GM19372 (cell line): ENCODE results near the gene JMJD8.

Source experiments
- ATAC-seq: cut with Tn5 transposase; IDR thresholded peaks from one replicate; pipeline ENCODE4 v1.9.1; 2021; ENCODE audit warnings: mild to moderate bottlenecking, low read depth, moderate library complexity; ENCODE audit not compliant: unreplicated experiment

Gene JMJD8

DNA sequence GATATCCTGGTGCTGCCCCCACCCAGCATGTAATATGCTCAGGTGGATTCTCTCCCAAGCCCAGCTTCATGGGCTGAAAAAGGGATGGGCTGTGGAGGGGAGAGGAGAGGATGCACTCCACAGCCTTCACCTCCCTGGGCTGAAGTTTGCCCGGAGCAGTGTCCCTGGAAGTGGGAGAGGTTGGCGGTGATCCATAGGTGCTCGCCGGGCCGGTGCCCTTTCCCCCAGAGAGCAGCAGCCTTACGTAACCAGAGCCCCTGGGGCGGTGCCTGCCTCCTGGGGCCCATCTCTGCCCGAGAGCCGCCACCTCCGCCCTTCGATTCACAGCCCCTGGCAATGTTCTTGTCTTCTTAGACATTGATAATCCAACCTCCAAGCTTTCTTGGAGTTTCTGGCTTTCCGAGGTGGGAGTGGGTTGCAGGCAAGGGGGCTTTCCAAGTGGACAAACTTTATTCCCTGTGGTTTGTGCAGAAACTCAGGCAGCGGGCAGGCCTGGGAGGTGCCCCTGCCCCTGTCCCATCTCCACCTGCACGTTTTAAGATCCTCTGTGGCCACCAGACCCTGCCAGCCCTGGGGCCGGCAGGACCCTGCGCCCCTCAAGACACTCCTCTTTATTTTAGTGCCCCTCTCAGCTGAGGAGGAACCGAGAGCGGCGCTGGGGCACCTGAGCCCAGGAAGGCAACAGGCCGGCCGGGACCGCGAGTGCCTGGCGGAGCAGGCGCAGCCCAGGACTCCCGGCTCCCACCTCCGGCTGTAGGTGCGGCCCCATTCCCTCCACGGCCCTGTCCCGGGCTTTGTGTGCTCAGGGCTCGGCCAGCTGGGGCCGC lies 38.1 kb downstream of the JMJD8 start:
- no peak for ATAC-seq

DNA sequence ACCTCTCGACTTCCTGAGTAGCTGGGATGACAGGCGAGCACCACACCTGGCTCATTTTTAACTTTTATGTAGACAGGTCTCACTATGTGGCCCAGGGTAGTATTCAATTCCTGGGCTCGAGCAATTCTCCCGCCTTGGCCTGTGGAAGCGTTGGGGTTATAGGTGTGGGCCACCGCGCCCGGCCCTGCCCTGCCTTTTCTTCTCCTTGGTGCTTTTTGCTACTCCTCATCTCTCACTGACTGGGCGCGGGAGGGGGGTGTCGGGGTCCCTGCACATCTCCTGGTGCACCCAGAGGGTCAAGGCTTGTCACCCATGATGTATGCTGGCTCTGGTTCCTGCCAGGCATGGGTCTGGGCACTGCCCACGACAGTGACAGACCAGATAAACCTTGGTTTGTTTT lies 39.6 kb downstream of the JMJD8 start:
- ATAC-seq = no peak

DNA sequence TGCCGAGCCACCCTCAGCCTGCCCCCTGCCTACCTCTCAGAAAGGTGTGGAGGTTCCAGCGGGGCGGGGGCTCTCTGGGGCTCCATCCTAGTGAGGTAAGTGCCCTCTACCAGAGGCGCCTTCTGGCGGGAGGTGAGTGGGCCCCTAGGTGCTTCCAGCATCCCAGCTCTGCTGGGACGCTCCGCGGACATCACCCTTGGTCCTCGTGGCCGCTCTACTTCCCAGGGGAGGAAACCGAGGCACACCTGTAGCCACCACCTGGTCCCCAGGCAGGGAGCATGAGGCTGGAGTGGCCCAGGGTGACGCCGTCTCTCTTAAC lies 41.1 kb downstream of the JMJD8 start:
- no peak for ATAC-seq

DNA sequence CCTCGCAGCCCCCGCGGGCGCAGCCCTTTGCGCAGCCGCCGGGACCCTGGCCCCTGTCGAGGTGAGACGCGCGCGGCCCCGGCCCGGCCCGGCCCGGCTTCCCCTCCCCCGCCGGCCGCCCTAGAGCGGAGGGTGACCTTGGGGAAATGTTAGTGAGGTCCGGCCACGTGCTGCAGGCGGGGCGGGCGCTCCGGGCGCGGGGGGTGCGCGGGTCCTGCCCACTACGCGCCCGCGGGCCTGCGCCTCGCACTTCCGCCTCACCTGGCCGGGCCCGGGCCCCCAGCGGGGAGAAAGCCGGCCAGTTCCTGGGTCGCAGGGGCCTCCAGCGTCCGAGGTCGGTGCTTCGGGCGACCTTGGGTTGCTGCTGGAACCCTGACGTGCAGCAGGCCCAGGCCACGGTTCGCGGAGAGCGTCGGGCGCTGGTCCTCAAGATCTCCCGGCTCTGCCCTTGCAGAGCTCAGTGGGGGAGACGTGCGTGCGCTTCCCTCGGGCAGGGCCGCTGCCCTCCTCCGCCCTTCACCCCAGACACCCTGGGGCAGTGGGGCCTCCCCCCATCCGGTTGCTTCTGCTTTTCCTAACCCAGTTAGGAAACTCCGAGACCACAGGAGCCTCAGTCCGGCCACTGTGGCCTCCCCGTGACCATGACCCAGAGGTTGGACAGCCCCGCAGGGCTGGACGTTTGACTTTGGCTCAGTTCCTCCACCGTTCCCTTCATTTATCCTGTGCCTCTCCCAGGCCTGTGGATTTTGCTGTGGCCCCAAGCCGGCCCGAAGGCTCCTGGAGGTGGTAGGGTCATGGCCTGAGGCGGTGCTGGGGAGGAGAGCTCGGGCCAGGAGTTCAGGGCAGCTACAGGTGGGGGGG lies 41.7 kb downstream of the JMJD8 start:
- peak; percentile 49 for ATAC-seq

DNA sequence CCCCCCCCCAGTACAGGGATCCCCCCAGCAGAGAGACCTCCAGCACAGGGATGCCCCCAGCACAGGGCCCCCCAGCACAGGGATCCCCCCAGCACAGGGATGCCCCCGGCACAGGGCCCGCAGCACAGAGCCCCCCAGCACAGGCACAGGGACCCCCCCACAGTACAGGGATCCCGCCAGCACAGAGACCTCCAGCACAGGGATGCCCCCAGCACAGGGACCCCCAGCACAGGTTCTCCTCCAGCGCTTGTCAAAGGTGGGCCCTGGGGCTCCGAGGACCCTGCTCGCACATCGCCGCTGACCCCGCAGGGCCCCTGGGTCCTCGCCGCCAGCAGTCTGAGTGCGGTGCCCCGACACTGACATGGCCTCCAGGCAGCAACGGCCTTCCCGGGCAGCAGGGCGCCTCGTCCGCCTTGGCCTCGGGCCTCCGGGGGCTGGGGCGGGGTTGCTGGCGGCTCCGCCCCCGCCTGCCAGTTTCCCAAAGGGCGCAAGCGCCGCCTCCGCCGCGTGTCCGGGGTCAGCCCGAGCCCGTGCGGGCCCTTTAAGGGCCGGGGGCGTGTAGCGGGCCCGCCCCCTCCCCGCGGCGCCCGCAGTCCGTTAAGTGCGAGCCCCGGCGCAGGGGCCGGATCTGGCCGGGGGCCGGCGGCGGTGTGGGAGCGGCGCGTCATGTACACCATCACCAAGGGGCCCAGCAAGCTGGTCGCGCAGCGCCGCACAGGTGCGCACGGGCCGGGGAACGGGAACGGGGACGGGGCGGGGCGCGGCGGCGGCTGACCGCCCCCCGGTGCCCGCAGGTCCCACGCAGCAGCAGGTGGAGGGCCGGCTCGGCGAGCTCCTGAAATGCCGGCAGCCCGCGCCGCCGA lies 42.6 kb downstream of the JMJD8 start, which contains the start of gene MCRIP2:
MCRIP2 (plus strand) TSS at position 503 of the 863 bp plus-strand sequence; CDS start at position 667, 164 bp downstream.
- ATAC-seq = peak; percentile 54

DNA sequence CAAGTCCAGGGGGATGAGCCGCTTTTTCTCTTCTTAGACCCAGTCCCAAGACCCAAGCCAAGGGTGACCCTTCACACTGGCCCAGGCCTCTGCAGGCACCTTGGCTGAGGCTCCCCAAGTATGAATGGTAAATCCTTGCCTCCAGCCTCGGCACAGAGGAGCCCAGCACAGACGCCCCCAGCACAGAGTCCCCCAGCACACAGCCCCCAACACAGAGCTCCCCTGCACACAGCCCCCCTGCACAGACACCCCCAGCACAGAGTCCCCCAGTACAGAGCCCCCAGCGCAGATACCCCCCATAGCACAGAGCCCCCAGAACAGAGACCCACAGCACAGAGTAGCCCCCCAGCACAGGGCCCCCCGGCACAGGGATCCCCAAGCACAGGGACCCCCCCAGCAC lies 43.5 kb downstream of the JMJD8 start:
- ATAC-seq = no peak

DNA sequence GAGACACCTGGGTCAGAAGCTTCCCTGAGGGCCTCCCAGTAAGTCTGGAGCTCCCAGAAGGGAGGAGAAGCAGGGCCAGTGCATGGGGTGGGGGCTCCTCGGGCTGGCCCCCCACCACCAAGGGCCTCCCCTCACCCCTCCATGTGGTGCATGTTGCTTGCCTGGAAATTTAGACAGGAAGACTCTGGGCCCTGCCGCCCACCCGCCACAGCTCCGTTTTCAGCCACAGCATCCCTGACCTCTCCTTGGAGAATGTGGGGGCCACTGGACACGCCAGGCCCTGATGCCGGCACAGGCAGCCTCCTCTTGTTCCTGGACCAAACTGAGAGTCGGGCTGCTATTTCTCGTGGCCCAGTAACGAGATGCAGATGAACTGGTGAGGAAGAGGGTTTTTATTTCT lies 45.3 kb downstream of the JMJD8 start:
- no peak for ATAC-seq

DNA sequence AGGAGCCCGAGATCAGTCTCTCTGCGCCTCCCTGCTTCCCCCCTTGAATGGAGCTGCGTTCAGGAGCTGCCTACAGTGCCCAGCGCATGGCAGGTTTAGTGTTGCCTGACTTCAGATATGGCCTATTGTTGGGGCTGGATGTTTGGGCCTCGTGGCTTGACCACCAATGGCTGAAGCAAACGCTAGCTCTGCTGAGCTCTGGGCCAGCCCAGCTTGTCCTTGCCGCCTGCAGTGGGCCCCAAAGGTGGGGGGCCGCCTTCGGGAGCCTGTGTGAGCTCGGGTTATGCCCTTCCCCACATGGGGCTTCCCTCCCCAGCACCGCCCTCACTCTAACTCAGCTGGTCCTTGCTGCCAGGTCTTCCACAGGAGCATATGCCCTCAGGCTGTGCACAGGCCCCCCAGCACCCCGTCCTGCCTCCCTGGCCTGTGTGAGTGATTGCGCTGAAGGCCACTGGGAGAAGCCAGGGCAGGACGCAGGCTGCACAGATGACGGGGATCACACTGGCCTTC lies 46.0 kb downstream of the JMJD8 start:
- ATAC-seq = no peak

DNA sequence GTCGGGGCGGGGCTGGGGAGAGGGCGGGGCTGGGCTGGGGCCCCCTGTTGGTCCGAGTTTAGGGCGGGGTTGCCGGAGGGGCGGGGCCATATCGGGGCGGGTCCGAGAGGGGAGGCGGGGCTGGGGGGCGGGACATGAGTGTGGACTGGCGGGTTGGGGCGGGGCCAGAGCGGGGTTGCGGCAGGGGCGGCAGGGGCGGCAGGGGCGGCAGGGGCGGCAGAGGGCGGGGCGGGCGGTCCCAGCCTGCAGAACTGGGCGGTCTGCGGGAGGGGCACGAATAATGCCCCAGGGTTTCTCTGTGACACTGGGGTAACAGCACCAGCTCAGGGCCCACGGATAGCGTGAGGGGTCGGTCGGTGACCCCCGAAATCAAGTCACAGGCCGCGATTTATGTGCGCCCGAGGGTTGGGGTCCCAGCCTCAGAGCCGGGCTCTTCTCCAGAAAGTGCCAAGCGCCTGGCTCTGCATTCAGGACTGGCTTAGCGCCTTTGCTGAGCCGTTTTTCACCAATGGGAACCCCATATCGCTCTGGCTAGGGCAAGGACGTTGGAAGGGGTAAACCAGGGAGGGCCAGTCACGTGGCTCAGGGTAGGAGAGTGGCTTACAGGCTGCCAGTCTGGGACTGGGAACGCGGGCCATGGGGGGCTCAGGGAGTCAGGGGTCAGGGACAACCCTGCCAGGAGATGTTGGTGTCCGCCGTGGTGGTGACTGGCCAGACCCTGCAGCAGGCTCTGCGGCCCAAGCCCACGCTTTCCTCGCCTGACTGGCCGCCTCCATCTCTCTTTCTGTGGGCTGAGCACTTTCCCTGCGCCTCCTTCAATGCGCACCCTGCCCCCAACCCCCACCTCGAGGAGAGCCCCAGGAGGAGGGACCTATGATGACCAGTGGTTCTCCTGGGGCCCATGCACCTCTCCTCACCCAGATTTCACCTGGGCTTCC lies 46.8 kb downstream of the JMJD8 start:
- ATAC-seq = no peak

DNA sequence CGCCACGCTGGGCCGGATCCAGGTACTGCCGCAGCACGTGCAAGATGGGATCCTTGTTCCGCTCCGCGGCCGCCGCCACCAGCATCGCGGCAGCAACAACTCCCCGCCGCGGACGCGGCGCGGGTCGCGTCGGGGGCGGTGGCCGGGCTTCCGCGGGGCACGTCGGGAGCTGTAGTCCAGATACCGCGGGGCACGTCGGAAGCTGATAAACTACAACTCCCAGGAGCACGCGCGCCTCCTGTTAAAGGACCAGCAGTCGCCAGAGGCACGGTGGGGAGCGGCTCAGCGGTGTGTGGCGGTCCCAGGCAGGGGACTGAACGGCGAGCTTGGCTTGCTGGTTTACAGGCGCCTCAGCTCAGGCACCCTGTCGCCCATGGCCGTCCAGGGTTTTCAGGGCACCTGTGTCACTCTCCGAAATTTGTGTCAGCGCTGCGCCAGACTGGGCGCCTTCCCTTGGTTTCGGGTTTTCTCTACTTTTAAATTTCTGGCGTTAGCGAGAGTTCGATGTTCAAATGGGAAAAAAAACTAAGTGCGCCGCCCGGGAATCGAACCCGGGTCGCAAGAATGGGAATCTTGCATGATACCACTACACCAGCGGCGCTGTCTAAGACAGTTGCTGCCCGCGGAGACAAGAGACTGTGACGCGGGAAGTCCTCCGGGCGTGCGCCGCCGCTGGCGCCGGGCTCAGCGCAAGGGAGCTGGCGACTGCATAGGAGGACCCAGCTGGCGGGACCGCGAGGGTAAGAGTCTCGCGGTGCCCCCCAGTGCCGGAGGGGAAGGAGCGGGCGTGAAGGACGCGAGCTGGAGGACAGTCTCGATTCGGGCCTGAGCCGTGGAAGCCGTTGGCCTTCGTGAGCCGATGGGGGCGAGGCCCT lies 47.7 kb downstream of the JMJD8 start, which contains the start of gene METTL26:
METTL26 (minus strand) TSS at position 100 of the 875 bp plus-strand sequence; CDS start at position 85, 15 bp downstream.
- peak; percentile 76 for ATAC-seq

DNA sequence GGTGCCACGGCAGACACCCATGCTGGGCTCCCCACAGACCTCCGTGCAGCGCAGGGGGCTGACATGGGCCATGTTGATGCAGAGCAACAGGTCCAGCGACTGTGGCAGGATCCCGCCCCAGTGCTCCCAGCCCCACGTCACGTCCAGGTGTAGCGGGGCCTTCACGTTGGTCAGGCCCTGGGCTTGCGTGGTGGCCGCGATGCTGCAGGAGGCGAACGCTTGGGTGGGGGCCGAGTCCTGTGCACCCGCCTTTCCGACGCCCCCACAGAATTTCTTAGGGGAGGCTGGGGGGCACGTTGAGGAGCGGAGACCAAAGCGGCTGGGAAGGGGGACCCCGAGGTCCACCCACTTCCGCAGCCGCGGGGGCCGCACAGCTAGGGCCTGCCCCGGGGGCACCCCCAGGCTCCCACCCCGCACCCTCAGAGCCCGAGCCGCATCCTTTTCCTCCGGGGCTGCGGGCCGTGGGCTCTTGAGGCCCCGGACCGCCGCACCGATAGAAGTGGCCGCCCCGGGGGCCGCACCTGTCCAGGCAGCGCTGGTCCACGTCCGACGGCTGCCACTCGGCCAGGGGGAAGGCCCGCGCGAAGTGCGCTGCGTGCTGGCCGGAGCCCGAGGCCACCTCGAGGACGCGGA lies 48.4 kb downstream of the JMJD8 start:
- peak; percentile 7 for ATAC-seq

DNA sequence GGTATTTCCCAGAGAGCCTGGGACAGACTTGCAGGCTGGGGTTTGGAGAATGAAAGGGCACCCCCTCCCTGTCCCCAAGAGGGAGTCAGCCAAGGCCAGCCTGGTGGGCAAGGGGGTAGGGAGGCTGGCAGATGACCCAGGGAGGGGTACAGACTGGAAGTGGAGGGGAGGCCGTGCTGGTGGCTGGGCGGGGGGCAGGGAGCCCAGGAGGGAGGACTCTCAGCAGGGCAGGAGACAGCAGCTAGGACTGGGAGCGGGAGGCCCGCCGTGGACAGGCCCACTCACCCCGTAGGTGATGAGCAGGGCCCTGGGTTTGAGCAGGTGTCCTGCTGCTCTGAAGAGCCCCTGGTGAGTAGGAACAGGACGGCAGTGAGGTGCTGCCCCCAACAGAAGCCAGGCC lies 49.1 kb downstream of the JMJD8 start:
- no peak for ATAC-seq

DNA sequence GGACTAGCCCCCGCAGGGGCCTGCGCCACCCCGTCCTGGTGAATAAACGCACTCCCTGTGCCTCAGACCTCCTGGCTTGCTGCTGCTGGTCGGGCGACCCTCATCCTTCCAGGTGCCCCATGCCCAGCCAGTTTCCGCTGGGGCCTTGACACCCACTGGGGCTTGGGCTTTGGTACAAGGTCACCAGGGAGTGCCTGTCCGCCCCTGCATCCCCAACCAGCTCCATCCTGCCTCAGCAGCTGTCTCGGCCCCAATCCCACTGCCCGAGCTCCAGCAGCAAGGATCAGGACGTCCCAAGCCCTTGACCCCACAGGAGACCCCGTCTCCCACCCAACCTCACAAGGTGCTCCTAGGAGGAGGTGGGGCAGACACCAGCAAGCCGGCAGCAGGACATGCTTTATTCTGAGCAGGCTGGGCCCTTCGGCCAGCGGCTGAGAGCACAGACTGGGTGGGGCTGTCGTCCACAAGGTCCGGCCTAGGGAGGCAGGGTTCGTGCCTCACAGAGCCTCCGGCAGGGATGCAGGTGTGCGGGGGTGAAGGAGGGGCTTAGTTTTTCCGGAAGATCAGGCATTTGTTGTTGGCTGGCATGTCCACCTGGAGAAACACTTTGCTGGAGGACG lies 50.0 kb downstream of the JMJD8 start:
- ATAC-seq = no peak

DNA sequence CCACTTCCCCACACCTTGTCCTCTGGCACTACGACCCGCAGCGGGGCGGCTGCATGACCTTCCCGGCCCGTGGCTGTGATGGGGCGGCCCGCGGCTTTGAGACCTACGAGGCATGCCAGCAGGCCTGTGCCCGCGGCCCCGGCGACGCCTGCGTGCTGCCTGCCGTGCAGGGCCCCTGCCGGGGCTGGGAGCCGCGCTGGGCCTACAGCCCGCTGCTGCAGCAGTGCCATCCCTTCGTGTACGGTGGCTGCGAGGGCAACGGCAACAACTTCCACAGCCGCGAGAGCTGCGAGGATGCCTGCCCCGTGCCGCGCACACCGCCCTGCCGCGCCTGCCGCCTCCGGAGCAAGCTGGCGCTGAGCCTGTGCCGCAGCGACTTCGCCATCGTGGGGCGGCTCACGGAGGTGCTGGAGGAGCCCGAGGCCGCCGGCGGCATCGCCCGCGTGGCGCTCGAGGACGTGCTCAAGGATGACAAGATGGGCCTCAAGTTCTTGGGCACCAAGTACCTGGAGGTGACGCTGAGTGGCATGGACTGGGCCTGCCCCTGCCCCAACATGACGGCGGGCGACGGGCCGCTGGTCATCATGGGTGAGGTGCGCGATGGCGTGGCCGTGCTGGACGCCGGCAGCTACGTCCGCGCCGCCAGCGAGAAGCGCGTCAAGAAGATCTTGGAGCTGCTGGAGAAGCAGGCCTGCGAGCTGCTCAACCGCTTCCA lies 50.6 kb downstream of the JMJD8 start:
- ATAC-seq = no peak

DNA sequence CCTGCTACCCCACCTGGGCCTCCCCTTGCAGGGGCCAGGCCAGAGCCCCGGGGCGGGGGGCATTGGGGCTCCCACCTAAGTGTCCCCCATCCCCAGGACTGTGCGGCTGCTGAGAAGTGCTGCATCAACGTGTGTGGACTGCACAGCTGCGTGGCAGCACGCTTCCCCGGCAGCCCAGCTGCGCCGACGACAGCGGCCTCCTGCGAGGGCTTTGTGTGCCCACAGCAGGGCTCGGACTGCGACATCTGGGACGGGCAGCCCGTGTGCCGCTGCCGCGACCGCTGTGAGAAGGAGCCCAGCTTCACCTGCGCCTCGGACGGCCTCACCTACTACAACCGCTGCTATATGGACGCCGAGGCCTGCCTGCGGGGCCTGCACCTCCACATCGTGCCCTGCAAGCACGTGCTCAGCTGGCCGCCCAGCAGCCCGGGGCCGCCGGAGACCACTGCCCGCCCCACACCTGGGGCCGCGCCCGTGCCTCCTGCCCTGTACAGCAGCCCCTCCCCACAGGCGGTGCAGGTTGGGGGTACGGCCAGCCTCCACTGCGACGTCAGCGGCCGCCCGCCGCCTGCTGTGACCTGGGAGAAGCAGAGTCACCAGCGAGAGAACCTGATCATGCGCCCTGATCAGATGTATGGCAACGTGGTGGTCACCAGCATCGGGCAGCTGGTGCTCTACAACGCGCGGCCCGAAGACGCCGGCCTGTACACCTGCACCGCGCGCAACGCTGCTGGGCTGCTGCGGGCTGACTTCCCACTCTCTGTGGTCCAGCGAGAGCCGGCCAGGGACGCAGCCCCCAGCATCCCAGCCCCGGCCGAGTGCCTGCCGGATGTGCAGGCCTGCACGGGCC lies 51.4 kb downstream of the JMJD8 start:
- no peak for ATAC-seq

DNA sequence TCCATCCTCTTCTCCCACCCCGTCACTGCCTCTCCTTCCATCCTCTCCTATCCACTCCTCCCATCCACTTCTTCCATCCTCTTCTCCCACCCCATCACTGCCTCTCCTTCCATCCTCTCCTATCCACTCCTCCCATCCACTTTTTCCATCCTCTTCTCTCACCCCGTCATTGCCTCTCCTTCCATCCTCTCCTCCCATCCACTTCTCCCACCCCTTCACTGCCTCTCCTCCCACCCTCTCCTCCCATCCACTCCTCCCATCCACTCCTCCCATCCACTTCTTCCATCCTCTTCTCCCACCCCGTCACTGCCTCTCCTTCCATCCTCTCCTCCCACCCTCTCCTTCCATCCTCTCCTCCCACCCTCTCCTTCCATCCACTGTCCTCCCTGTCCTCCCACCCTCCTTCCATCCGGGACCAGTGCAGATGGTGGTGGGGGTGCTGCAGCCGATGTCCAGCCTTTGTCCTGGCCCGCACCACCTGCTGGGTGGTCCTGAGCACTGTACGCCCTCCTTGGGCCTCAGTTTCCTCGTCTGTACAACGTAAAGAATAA lies 52.3 kb downstream of the JMJD8 start:
- ATAC-seq = no peak
